DND-41 (cell line): ENCODE measurements around the gene GP9.

ENCODE experiments used
- EZH2 ChIP-seq: IDR thresholded peaks from 3 replicates; pipeline ENCODE4 v1.6.1; 2012; ENCODE audit warnings: borderline replicate concordance, low read depth, mild to moderate bottlenecking, moderate library complexity, low read length, inconsistent platforms; ENCODE audit not compliant: severe bottlenecking
- TF ChIP-seq, protein P1 (sequence below): IDR thresholded peaks from 2 replicates; pipeline ENCODE4 v1.5.1; 2012; ENCODE audit warnings: borderline replicate concordance, low read length, moderate library complexity, mild to moderate bottlenecking; ENCODE audit not compliant: poor library complexity, severe bottlenecking; ENCODE audit errors: extremely low read depth

DNA sequence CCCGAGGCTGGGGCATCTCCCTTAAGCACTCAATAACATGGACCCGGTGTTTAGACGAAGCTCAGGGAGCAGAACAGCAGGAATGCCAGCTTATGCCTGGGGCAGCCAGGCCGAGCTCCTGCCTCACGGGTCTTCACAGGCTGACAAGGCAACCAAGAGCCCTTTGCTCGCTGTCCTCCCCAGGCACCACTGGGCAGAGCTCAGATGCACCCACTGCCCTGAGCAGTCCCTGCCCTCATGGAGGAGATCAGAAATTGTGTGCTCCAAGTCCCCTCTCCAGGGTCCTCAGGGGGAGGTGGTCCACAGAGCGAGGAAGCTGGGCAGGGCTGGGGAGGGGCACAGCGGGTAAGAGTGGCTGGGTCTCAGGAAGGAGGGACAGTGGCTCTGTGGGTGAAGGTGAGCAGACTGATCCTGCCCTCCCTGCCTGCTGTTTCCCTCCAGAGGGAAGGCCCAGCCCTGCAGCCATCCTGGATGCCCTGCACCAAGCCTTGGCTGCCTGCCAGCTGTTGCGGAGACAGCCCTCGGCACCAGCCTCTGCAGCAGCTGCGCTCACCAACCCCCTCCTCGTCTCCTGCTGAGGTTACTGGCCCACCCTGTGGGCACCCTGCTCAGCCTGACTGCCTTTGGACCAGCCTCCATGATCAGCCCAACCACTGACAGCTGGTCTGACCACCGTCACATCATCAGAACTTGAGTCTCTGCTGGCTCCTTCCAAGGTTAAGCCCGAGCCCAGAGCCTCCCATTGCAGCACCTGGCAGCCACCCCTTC is 21.1 kb upstream of the GP9 start:
- TF ChIP-seq, protein P1, sequence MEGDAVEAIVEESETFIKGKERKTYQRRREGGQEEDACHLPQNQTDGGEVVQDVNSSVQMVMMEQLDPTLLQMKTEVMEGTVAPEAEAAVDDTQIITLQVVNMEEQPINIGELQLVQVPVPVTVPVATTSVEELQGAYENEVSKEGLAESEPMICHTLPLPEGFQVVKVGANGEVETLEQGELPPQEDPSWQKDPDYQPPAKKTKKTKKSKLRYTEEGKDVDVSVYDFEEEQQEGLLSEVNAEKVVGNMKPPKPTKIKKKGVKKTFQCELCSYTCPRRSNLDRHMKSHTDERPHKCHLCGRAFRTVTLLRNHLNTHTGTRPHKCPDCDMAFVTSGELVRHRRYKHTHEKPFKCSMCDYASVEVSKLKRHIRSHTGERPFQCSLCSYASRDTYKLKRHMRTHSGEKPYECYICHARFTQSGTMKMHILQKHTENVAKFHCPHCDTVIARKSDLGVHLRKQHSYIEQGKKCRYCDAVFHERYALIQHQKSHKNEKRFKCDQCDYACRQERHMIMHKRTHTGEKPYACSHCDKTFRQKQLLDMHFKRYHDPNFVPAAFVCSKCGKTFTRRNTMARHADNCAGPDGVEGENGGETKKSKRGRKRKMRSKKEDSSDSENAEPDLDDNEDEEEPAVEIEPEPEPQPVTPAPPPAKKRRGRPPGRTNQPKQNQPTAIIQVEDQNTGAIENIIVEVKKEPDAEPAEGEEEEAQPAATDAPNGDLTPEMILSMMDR: no peak
- TF ChIP-seq EZH2: no peak
